Stimulated activated CD4-positive, alpha-beta T cell treated with anti-CD3 and anti-CD28 coated beads, Interleukin-12 subunit alpha, Interleukin-12 subunit beta, amount 100 ng/mL, for 4 hours (primary cell): ENCODE measurements around the gene PCYT1A.
"Not testable (repeated sequence)": the region's sequence is repeated elsewhere in the genome, so short reads cannot be mapped to it uniquely, and the experiment has no call there.

Source experiments
- DNase-seq: peaks from one replicate; pipeline ENCODE4 v3.0.0-alpha.2; 2020

PCYT1A gene

DNA sequence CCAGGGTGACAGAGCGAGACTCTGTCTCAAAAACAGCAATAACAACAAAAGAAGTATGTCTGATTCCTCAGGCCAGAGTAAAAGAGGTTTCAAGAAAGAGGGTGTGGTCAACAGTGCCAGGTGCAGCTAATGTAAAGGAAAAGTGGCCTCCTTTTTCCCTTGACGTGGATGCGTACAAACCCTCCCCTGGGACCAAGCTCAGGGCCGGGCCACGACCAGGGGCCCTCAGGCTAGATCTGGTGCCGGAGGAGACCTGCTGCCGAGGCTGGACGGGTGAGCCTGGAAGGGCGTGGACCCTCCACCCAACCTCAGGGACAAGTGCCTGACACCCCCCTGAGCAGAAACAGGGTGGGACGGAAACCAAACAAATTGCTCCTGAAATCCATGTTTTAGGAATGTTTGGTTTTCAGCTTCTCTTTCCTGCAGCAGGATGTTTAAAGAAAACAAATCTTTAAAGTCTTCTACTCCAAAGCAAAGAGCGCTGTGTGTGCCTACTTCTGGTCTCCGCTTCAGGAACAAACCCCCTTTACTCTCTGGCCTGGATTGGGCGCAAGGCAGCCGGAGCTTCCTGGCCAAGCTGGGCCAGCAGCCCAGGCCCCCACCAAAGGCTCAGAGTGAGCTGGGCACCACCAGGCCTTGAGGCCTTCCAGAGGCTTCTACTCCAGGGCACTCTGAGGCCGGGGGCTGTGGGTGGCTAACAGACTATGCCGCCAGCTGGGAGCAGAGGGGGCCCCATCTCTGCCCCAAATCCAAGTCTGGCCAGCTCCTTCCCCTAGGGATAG is 97.8 kb downstream of the PCYT1A start:
- no peak for DNase-seq

DNA sequence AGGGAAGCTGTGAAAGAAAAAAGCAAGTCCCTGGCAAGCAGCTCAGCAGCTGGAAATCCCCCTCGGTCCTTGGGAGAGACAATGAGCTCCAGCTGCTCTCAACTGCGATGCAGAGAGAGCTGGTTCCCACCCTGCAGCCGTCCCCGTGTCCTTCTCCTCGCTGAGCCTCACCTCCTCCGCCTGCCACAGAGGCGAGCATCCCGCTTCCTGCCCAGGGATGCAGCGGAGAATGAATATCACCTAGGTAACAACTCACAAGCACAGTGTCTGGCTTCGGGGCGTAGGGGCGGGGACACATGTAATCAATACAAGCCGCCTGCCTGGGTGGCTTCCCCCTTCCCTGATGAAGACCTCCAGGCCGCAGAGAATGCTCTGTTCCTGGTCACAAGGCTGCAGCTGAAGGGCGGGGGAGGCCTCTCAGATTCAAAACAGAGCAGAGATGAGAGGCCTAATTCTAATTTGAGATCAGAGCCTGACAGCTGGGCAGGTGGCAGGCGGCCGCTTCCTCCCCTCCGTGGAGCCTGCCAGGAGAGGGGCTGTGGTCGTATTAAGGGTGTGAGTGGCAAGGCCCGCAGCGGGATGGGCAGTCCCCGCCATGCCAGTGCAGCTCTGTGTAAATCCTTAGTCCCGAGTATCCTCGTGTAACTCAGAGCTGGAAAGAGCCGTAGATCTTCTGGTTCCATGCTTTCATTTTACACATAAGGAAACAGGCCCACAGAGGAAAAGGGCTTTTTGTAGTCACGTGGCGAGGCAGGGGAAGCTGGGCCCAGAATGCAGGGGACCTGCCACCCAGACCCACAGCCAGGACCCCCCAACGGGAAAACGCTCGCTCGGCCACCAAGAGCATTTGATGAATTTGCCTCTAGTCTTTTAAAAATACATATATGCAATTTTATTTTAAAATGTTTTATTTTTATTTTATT is 100.6 kb downstream of the PCYT1A start:
- no peak for DNase-seq

- no peak for DNase-seq
Observed at GRCh38 chr3:196184881-196185280, 102.6 kb downstream of the PCYT1A start.

GRCh38 chr3:196184169-196184432 is 103.4 kb downstream of the PCYT1A start:
- DNase-seq, result not testable (repeated sequence)

- DNase-seq, result no peak
Observed at GRCh38 chr3:196181127-196181546, 106.4 kb downstream of the PCYT1A start.

- no peak for DNase-seq
Observed at GRCh38 chr3:196180346-196180745, 107.2 kb downstream of the PCYT1A start.
